Glomerular endothelial cell (primary cell): ENCODE results near the gene RFESD. TPM values are rescaled to one million over a fixed set of nuclear protein-coding genes. Genes with fewer than 3 reads are reported as not detected.

Experiments used
- DNase-seq: peaks from one replicate; pipeline ENCODE4 v3.0.0-alpha.2; 2011; ENCODE audit warnings: low read depth, low spot score; ENCODE audit errors: extremely low read depth
- total RNA-seq: library from RNA; depleted of rRNA; stranded (reverse); fragments of >200 nt; gene quantifications from 2 replicates; pipeline ENCODE4 v1.2.3, GENCODE V29; 2015

The RFESD gene
- total RNA-seq, 1 donor from 2014 or later, result 2.9 TPM

GRCh38 chr5:95660060-95660459, 13.5 kb downstream of the RFESD start:
- no peak for DNase-seq

DNA sequence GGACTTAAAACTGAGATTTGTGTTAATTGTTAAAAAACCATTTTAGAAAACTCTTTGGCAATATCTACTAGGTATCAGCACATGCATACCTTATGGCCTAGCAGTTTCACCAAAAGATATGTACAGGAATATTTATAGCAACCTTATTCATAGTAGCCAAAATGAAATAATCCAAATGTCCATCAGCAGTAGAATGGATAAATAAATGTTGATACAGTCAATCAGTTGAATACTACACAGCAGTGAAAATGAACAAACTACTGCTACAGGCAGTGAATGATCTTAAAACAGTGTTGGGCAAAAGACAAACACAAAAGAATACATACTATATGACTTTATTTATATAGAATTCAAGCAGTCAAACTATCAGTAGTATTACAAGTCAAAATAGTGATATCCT, 16.4 kb downstream of the RFESD start:
- DNase-seq, result no peak

- peak; percentile 36 for DNase-seq
These were observed 17.7 kb downstream of the RFESD start for GRCh38 chr5:95664204-95664786.

DNA sequence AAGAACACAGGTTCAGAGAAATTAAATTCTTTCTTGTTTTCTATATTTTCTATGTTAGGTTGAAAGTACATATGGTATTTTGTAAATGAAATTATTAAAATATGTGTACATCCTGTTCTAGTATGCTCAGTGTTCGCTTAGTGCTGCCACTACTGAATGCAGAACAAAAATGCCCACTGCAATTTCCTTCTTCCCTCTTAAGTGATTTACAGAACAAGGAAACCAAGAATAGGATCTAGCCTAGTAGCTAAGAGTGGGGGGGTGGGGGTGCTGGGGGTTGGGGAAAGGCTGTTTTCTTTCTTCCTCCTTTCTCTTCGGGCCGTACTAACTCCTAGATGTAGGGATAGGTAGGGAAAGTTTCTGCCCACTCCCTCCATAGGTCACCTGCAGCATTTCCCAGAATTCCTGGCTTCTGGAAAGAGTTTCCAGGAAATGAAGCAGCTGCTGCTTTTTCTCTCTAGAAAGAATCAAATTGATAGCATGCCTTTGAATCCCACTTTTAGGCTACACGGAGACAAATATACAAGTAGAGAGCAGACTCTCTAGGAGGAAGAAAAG, 20.6 kb downstream of the RFESD start:
- no peak for DNase-seq

GRCh38 chr5:95667678-95668077, 21.1 kb downstream of the RFESD start:
- DNase-seq, result no peak

DNA sequence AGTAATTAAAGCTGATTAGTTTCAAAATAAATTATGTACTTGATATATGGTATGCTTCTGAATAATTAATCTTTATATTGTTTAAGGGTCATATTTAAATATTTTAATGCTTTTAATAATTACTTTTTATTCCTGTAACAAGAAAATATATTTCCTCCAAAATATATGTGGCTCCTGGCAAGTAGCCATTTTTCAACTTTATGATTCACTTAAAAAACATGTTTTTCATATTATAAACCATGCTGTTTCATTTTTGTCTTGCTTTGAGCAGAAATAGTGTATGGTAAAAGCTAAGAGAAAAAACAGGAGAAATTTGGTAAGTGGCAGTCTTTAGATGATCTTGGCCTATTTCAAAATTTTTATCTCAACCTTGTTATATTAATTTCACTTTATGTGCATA, 21.6 kb downstream of the RFESD start:
- no peak for DNase-seq

- DNase-seq, result peak; percentile 41
These were observed 22.2 kb downstream of the RFESD start for GRCh38 chr5:95668728-95669127.

- peak; percentile 47 for DNase-seq
These were observed 23.0 kb downstream of the RFESD start for GRCh38 chr5:95669540-95669939.

GRCh38 chr5:95669985-95670384, 23.4 kb downstream of the RFESD start:
- no peak for DNase-seq

- no peak for DNase-seq
These were observed 24.0 kb downstream of the RFESD start for GRCh38 chr5:95670568-95670967.

- no peak for DNase-seq
These were observed 25.2 kb downstream of the RFESD start for GRCh38 chr5:95671826-95672225.

GRCh38 chr5:95672641-95673040, 26.1 kb downstream of the RFESD start:
- DNase-seq, result no peak

- DNase-seq, result no peak
These were observed 26.5 kb downstream of the RFESD start for GRCh38 chr5:95673081-95673480.

- no peak for DNase-seq
These were observed 36.3 kb downstream of the RFESD start, which contains the start of gene SPATA9 for GRCh38 chr5:95682891-95683290. SPATA9 (minus strand) TSS chr5:95682991; CDS start chr5:95682854, 137 bp downstream.

DNA sequence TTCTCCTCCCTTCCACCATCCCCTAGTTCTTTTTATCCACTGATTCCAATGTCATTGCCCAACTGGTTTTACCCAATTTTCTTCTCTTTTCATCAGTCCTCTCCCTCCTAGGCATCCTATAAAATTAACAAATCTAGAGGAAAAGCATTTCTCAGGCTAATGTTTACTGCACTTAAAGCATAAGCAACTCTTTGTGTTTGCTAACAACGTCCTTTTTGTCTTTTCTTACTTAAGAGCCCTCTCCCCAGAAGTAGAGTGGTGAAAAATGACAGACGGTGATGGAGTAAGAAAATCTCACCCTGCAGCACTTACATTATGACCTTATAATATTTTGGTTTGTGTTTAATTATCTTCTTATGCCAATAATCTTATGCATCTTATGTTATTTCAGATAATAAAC, 37.8 kb downstream of the RFESD start:
- no peak for DNase-seq

DNA sequence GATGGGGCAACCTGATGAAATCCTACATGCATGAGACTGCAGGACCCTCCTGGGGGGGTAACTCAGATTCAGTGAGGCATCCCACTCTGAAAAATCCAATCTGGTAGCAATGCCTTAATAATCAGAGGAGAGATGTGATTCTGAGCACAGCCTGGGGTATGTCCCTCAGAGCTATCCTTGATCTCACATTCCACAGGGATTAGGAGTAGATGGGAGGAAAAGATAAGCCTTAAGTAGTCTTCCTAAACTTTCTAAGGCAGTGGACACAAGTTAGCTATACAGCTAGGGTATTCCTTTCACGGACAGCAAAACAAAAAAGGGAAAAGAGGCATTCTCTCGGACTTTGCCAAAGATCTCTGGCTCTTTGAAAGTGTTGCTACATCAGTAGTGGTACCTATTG, 40.1 kb downstream of the RFESD start:
- DNase-seq, result no peak

- DNase-seq, result no peak
These were observed 43.1 kb downstream of the RFESD start for GRCh38 chr5:95689680-95690079.

DNA sequence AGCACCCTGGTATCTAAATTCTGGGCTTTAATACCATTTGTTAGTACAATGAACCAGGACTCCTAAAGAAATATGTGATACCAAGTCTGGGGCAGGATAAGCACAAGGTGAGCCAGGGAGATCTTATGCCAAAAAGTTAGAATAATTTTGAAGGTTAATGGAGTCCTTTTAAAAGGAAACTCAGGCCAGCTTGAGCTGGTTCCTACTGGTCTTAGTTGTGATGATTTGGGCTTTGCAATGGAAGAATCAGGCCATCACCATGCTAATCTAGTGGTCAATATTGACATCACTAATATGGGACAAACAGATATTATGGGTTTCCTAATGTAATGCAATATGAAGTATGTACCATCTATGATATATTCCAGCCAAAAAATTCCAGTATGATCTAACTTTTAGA, 43.8 kb downstream of the RFESD start:
- no peak for DNase-seq

- DNase-seq, result no peak
These were observed 51.5 kb downstream of the RFESD start for GRCh38 chr5:95697781-95698681.

DNA sequence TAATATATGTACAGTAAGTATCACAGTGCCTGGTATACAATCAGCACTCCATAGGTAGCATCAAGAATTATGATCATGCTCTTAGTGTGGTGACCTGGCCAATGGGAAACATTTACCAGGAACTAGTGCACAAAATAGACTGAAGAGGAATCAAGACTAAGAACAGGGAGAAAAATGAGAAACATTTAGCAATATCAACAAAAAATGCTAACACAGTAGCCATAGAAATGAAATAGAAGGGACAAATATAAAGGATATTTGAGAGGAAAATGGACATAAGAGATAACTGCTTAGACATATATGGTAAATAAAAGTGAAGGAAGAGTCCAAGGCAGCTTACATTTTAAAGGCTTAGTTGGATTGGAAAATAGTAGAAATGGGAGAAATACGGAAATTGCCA, 52.8 kb downstream of the RFESD start:
- no peak for DNase-seq

GRCh38 chr5:95701074-95701473, 54.5 kb downstream of the RFESD start:
- DNase-seq, result no peak

DNA sequence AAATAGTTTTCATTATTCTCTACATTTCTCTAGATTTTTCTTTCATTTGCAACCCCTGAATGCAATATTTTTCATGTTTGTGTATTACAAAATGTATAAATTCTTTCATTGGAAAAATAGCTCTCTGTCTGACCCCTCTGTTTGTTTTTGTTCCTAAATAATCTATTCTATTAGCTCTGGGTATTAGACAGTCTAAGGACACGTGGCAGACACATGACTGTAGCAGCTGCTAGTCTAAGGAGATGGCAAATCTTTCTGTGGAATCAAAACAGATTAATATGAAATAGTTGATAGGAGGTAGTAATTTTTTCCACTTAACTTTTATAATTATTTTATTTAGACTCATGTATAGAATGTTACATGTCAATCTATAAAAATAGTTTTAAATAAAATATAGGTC, 57.6 kb downstream of the RFESD start:
- no peak for DNase-seq
